ENCODE measurements around the gene RSBN1L. TPM values are rescaled to one million over a fixed set of nuclear protein-coding genes. Genes with fewer than 3 reads are reported as not detected.
A peak's percentile ranks its signal among the peaks of the same experiment; 100 is the strongest.

RSBN1L gene
- total and polyA plus RNA-seq, 2 experiments from 2014 or later: 4.8 to 19.2 TPM

- WGBS (ENCODE audit: low lambda C conversion rate, missing lambda C conversion rate): 39% methylated on average over 4 of the region's 4 CpGs
- no peaks in the 10 kb centered on the region for H3K36me3 ChIP-seq (replicated peaks; ENCODE audit: insufficient read depth, low read depth)
- TF ChIP-seq CTCF (IDR thresholded peaks at IDR 0.05; ENCODE audit: poor library complexity): no peak
- TF ChIP-seq EZH2 (IDR thresholded peaks at IDR 0.05; ENCODE audit: borderline replicate concordance): no peak
- no peak for TF ChIP-seq EZH2phosphoT487 (IDR thresholded peaks at IDR 0.05; ENCODE audit: low read depth, severe bottlenecking, unreplicated experiment)
- no peaks in the 10 kb centered on the region for H3K27me3 ChIP-seq
- no peaks in the 10 kb centered on the region for H4K20me1 ChIP-seq (ENCODE audit: insufficient read depth, poor library complexity, severe bottlenecking)
- H3K4me3 ChIP-seq: peak overlapping the region; percentile 72
- no peak overlapping the region for H2AFZ ChIP-seq
- H3K27ac ChIP-seq: peak overlapping the region; percentile 79
- peak; percentile 17 for DNase-seq (ENCODE audit: low spot score)
- H3K9me3 ChIP-seq (ENCODE audit: low read depth): no peaks in the 10 kb centered on the region
- peaks cover 12% of the 10 kb centered on the region for H3K4me1 ChIP-seq (ENCODE audit: insufficient read depth)
- H3K79me2 ChIP-seq: peaks cover 72% of the 10 kb centered on the region
- H3K4me2 ChIP-seq: peak overlapping the region; percentile 71
- no peaks in the 10 kb centered on the region for H3K9me2 ChIP-seq (replicated peaks; ENCODE audit: insufficient read depth)
Observed at GRCh38 chr7:77800158-77800557, 103.9 kb downstream of the RSBN1L start.

GRCh38 chr7:77800730-77801129, 104.5 kb downstream of the RSBN1L start:
- Histone ChIP-seq H3K27me3 (no peaks in the 10 kb centered on the region), H3K9me3 (ENCODE audit: low read depth) (peaks cover 2% of the 10 kb centered on the region), H3K27ac (no peak overlapping the region), H3K9me2 (replicated peaks; ENCODE audit: insufficient read depth) (no peaks in the 10 kb centered on the region), H2AFZ (no peak overlapping the region), H3K4me1 (ENCODE audit: insufficient read depth) (peaks cover 12% of the 10 kb centered on the region), H3K4me2 (peak overlapping the region; percentile 71), H3K36me3 (replicated peaks; ENCODE audit: insufficient read depth, low read depth) (no peaks in the 10 kb centered on the region), H3K79me2 (peaks cover 72% of the 10 kb centered on the region), H3K4me3 (no peak overlapping the region), H4K20me1 (ENCODE audit: insufficient read depth, poor library complexity, severe bottlenecking) (no peaks in the 10 kb centered on the region)
- WGBS (ENCODE audit: low lambda C conversion rate, missing lambda C conversion rate): 80% methylated on average over 2 of the region's 2 CpGs
- TF ChIP-seq EZH2 (IDR thresholded peaks at IDR 0.05; ENCODE audit: borderline replicate concordance) (no peak), CTCF (IDR thresholded peaks at IDR 0.05; ENCODE audit: poor library complexity) (no peak), EZH2phosphoT487 (IDR thresholded peaks at IDR 0.05; ENCODE audit: low read depth, severe bottlenecking, unreplicated experiment) (no peak)
- no peak for DNase-seq (ENCODE audit: low spot score)

- Histone ChIP-seq H3K9me2 (replicated peaks; ENCODE audit: insufficient read depth) (no peaks in the 10 kb centered on the region), H3K4me2 (no peak overlapping the region), H2AFZ (no peak overlapping the region), H3K4me1 (ENCODE audit: insufficient read depth) (peaks cover 6% of the 10 kb centered on the region), H4K20me1 (ENCODE audit: insufficient read depth, poor library complexity, severe bottlenecking) (no peaks in the 10 kb centered on the region), H3K36me3 (replicated peaks; ENCODE audit: insufficient read depth, low read depth) (no peaks in the 10 kb centered on the region), H3K9me3 (ENCODE audit: low read depth) (peaks cover 20% of the 10 kb centered on the region), H3K79me2 (peaks cover 72% of the 10 kb centered on the region), H3K4me3 (no peak overlapping the region), H3K27ac (no peak overlapping the region), H3K27me3 (no peaks in the 10 kb centered on the region)
- WGBS (ENCODE audit: low lambda C conversion rate, missing lambda C conversion rate): 91% methylated on average over 2 of the region's 2 CpGs
- TF ChIP-seq CTCF (IDR thresholded peaks at IDR 0.05; ENCODE audit: poor library complexity) (no peak), EZH2phosphoT487 (IDR thresholded peaks at IDR 0.05; ENCODE audit: low read depth, severe bottlenecking, unreplicated experiment) (no peak), EZH2 (IDR thresholded peaks at IDR 0.05; ENCODE audit: borderline replicate concordance) (no peak)
- no peak for DNase-seq (ENCODE audit: low spot score)
Observed at GRCh38 chr7:77802557-77803405, 106.5 kb downstream of the RSBN1L start.
